GM12875 (cell line): ENCODE measurements around the gene PRSS16.

Source experiments
- H3K4me3 ChIP-seq: one replicate; pipeline ENCODE4 v1.5.1; 2011; ENCODE audit warnings: low read depth, low read length, control low read depth
- CTCF ChIP-seq: IDR thresholded peaks from 2 replicates; pipeline ENCODE4 v1.5.1; 2011; ENCODE audit warnings: low read depth, mild to moderate bottlenecking, control low read depth, inconsistent platforms, low read length, moderate library complexity, borderline replicate concordance; ENCODE audit not compliant: insufficient read depth

The PRSS16 gene

GRCh38 chr6:27250277-27251111, 3.0 kb downstream of the PRSS16 start:
- peak overlapping the region; percentile 38 for H3K4me3 ChIP-seq
- TF ChIP-seq CTCF: no peak

GRCh38 chr6:27251112-27251605, 3.7 kb downstream of the PRSS16 start:
- H3K4me3 ChIP-seq: peak overlapping the region; percentile 38

GRCh38 chr6:27251606-27252251, 4.2 kb downstream of the PRSS16 start:
- H3K4me3 ChIP-seq: peak overlapping the region; percentile 38
- TF ChIP-seq CTCF: peak; percentile 51; the same call in 1 of the 2 replicates

More at GRCh38 chr6:27251112-27251605, 3.7 kb downstream of the PRSS16 start:
- no peak for TF ChIP-seq CTCF

GRCh38 chr6:27254566-27254965, 7.1 kb downstream of the PRSS16 start:
- no peak for TF ChIP-seq CTCF
- H3K4me3 ChIP-seq: no peak overlapping the region

GRCh38 chr6:27255866-27256265, 8.4 kb downstream of the PRSS16 start:
- no peak overlapping the region for H3K4me3 ChIP-seq
- TF ChIP-seq CTCF: no peak

GRCh38 chr6:27260369-27260768, 12.9 kb downstream of the PRSS16 start:
- no peak overlapping the region for H3K4me3 ChIP-seq

More at GRCh38 chr6:27260369-27260768, 12.9 kb downstream of the PRSS16 start:
- TF ChIP-seq CTCF: no peak
